Measurements from ENCODE around the gene ANXA2.
"Not testable (repeated sequence)": the region's sequence is repeated elsewhere in the genome, so short reads cannot be mapped to it uniquely, and the experiment has no call there.

Gene ANXA2

GRCh38 chr15:60397772-60398445 lies at the start of gene ANXA2:
ANXA2 (minus strand) TSS chr15:60397986; CDS start chr15:60386075, 11,911 bp downstream.
- DNase-seq = peak; percentile 78 to 83

- DNase-seq = no peak
Observed at GRCh38 chr15:60444289-60444912, 46.6 kb upstream of the ANXA2 start.

- no peak for DNase-seq
Observed at GRCh38 chr15:60442763-60443162, 45.0 kb upstream of the ANXA2 start.

GRCh38 chr15:60442031-60442650 lies 44.4 kb upstream of the ANXA2 start:
- no peak for DNase-seq

- no peak for DNase-seq
Observed at GRCh38 chr15:60441331-60441730, 43.5 kb upstream of the ANXA2 start.

GRCh38 chr15:60438646-60439045 lies 40.9 kb upstream of the ANXA2 start:
- DNase-seq = no peak

GRCh38 chr15:60428935-60429334 lies 31.1 kb upstream of the ANXA2 start:
- no peak for DNase-seq

- DNase-seq = no peak
Observed at GRCh38 chr15:60426870-60427508, 29.2 kb upstream of the ANXA2 start.

GRCh38 chr15:60425461-60425860 lies 27.7 kb upstream of the ANXA2 start:
- DNase-seq = no peak

- no peak for DNase-seq
Observed at GRCh38 chr15:60424006-60424405, 26.2 kb upstream of the ANXA2 start.

- no peak for DNase-seq
Observed at GRCh38 chr15:60423537-60423936, 25.8 kb upstream of the ANXA2 start.

- no peak for DNase-seq
Observed at GRCh38 chr15:60421544-60421943, 23.8 kb upstream of the ANXA2 start.

GRCh38 chr15:60420203-60420716 lies 22.5 kb upstream of the ANXA2 start:
- no peak for DNase-seq

- DNase-seq = no peak
Observed at GRCh38 chr15:60419753-60420152, 22.0 kb upstream of the ANXA2 start.

GRCh38 chr15:60418096-60418495 lies 20.3 kb upstream of the ANXA2 start:
- no peak for DNase-seq

- DNase-seq = no peak
Observed at GRCh38 chr15:60417112-60417511, 19.3 kb upstream of the ANXA2 start.

- DNase-seq = no peak
Observed at GRCh38 chr15:60416484-60416883, 18.7 kb upstream of the ANXA2 start.

GRCh38 chr15:60414016-60414682 lies 16.4 kb upstream of the ANXA2 start:
- DNase-seq = no peak

GRCh38 chr15:60413231-60413824 lies 15.5 kb upstream of the ANXA2 start:
- DNase-seq = no peak

- DNase-seq = not testable (repeated sequence)
Observed at GRCh38 chr15:60412807-60413206, 15.0 kb upstream of the ANXA2 start.

- no peak for DNase-seq
Observed at GRCh38 chr15:60411774-60412425, 14.1 kb upstream of the ANXA2 start.

- not testable (repeated sequence) for DNase-seq
Observed at GRCh38 chr15:60410350-60410749, 12.6 kb upstream of the ANXA2 start.

All from activated CD4-positive, alpha-beta T cell treated with anti-CD3 and anti-CD28 coated beads, Interleukin-2, amount 50 U/mL, for 4 hours (primary cell).